Astrocyte of the cerebellum (primary cell): Measurements from ENCODE around the gene MARCKS.

ENCODE experiments used
- DNase-seq: peaks from one replicate; pipeline ENCODE4 v3.0.0-alpha.2; 2011; ENCODE audit warnings: low read depth
- H3K4me3 ChIP-seq: 2 replicates; pipeline ENCODE4 v1.5.1; 2011; ENCODE audit warnings: mild to moderate bottlenecking, low read depth, low read length, moderate library complexity
- in situ Hi-C: cut with HindIII; loops from 2 replicates; pipeline ENCODE4 v1.10.0; 2017; ENCODE audit warnings: low sequenced_read_pairs
- TF ChIP-seq, protein P1 (sequence below): IDR thresholded peaks from 2 replicates; pipeline ENCODE4 v1.5.1; 2012; ENCODE audit warnings: low read length, low read depth, moderate library complexity, mild to moderate bottlenecking; ENCODE audit errors: missing control alignments

MARCKS gene

DNA sequence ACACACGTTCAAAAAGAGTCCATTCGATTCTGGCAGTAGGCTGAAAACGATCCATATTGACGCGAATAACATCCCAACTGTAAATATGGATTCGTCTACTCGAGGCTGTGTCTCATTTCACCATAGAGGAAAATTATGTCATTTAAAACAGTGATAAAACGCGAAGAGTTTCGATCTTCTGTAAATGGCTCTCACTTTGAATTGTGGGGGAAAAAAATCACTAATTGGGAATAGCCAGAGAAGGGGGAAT lies 845 bp upstream of the MARCKS start:
- in situ Hi-C loops = no loop called here
- no peak for DNase-seq
- peak overlapping the region; percentile 90 for H3K4me3 ChIP-seq
- TF ChIP-seq, protein P1, sequence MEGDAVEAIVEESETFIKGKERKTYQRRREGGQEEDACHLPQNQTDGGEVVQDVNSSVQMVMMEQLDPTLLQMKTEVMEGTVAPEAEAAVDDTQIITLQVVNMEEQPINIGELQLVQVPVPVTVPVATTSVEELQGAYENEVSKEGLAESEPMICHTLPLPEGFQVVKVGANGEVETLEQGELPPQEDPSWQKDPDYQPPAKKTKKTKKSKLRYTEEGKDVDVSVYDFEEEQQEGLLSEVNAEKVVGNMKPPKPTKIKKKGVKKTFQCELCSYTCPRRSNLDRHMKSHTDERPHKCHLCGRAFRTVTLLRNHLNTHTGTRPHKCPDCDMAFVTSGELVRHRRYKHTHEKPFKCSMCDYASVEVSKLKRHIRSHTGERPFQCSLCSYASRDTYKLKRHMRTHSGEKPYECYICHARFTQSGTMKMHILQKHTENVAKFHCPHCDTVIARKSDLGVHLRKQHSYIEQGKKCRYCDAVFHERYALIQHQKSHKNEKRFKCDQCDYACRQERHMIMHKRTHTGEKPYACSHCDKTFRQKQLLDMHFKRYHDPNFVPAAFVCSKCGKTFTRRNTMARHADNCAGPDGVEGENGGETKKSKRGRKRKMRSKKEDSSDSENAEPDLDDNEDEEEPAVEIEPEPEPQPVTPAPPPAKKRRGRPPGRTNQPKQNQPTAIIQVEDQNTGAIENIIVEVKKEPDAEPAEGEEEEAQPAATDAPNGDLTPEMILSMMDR = no peak

- peak overlapping the region; percentile 90 for H3K4me3 ChIP-seq
- TF ChIP-seq, protein P1 = no peak
- no peak for DNase-seq
- in situ Hi-C loops = no loop called here
Observed at GRCh38 chr6:113857556-113858479, 673 bp downstream of the MARCKS start.

GRCh38 chr6:113858480-113859348 lies 1.6 kb downstream of the MARCKS start:
- TF ChIP-seq, protein P1 = peak; percentile 71
- peak; percentile 86 for DNase-seq
- H3K4me3 ChIP-seq = peak overlapping the region; percentile 90
- in situ Hi-C loops = no loop called here

DNA sequence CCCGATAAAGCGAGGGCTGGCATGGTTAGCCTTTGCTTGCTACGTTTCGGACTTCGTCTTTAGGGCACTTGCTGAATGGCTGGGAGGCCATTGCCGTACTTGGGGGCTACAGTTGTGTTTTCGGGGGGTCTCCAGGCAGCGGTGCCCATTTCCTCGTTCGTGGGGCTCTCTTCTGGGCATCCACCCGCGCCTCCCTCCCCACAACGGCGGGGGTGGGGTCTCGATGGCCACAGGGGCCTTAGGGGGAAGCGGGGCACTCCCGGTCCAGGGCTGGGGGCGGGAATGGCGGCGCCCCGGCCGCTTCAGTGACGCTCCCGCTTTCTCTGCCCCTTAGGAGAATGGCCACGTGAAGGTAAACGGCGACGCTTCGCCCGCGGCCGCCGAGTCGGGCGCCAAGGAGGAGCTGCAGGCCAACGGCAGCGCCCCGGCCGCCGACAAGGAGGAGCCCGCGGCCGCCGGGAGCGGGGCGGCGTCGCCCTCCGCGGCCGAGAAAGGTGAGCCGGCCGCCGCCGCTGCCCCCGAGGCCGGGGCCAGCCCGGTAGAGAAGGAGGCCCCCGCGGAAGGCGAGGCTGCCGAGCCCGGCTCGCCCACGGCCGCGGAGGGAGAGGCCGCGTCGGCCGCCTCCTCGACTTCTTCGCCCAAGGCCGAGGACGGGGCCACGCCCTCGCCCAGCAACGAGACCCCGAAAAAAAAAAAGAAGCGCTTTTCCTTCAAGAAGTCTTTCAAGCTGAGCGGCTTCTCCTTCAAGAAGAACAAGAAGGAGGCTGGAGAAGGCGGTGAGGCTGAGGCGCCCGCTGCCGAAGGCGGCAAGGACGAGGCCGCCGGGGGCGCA lies 2.4 kb downstream of the MARCKS start:
- TF ChIP-seq, protein P1 = no peak
- in situ Hi-C loops = no loop called here
- DNase-seq = no peak
- peak overlapping the region; percentile 90 for H3K4me3 ChIP-seq

DNA sequence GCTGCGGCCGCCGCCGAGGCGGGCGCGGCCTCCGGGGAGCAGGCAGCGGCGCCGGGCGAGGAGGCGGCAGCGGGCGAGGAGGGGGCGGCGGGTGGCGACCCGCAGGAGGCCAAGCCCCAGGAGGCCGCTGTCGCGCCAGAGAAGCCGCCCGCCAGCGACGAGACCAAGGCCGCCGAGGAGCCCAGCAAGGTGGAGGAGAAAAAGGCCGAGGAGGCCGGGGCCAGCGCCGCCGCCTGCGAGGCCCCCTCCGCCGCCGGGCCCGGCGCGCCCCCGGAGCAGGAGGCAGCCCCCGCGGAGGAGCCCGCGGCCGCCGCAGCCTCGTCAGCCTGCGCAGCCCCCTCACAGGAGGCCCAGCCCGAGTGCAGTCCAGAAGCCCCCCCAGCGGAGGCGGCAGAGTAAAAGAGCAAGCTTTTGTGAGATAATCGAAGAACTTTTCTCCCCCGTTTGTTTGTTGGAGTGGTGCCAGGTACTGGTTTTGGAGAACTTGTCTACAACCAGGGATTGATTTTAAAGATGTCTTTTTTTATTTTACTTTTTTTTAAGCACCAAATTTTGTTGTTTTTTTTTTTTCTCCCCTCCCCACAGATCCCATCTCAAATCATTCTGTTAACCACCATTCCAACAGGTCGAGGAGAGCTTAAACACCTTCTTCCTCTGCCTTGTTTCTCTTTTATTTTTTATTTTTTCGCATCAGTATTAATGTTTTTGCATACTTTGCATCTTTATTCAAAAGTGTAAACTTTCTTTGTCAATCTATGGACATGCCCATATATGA lies 3.2 kb downstream of the MARCKS start:
- DNase-seq = no peak
- in situ Hi-C loops = no loop called here
- TF ChIP-seq, protein P1 = no peak
- peak overlapping the region; percentile 90 for H3K4me3 ChIP-seq
